Liver (tissue), 9 donors: ENCODE results near the gene SKIL. TPM values are rescaled to one million over a fixed set of nuclear protein-coding genes. Genes with fewer than 3 reads are reported as not detected.

Experiments used
- DNase-seq: peaks from one replicate; pipeline ENCODE4 v3.0.0-alpha.2; 2017; ENCODE audit warnings: low spot score
- H3K27ac ChIP-seq, 2 donors: one replicate each; pipeline ENCODE4 v1.7.0; 2013; ENCODE audit warnings: inconsistent platforms in 2 of 2, low read length in 2 of 2, control low read depth in 1 of 2, low read depth in 1 of 2, mild to moderate bottlenecking in 1 of 2
- H3K27me3 ChIP-seq, 4 donors: one replicate each; pipeline versions ENCODE4 v1.6.1 to v1.7.0; 2013; ENCODE audit warnings: low read length in 3 of 4, inconsistent platforms in 1 of 4, mild to moderate bottlenecking in 1 of 4, moderate library complexity in 1 of 4; ENCODE audit not compliant: control insufficient read depth in 4 of 4, insufficient read depth in 4 of 4
- H3K36me3 ChIP-seq, 4 donors: one replicate each; pipeline versions ENCODE4 v1.6.1 to v1.7.0; 2013; ENCODE audit warnings: low read length in 3 of 4, mild to moderate bottlenecking in 3 of 4, low read depth in 1 of 4, moderate library complexity in 1 of 4; ENCODE audit not compliant: control insufficient read depth in 4 of 4, insufficient read depth in 3 of 4
- H3K4me1 ChIP-seq, 4 donors: one replicate each; pipeline versions ENCODE4 v1.6.1 to v1.7.0; 2013; ENCODE audit warnings: low read length in 3 of 4, mild to moderate bottlenecking in 3 of 4, moderate library complexity in 1 of 4; ENCODE audit not compliant: control insufficient read depth in 4 of 4, insufficient read depth in 4 of 4
- H3K4me3 ChIP-seq, 3 donors: one replicate each; pipeline versions ENCODE4 v1.6.1 to v1.7.0; 2013; ENCODE audit warnings: low read length in 3 of 3, control low read depth in 1 of 3, low read depth in 1 of 3, mild to moderate bottlenecking in 1 of 3
- H3K9ac ChIP-seq, 2 donors: one replicate each; pipeline ENCODE4 v1.7.0; 2013; ENCODE audit warnings: low read length in 2 of 2, mild to moderate bottlenecking in 2 of 2, moderate library complexity in 2 of 2, control low read depth in 1 of 2, low read depth in 1 of 2
- H3K9me3 ChIP-seq, 4 donors: one replicate each; pipeline versions ENCODE4 v1.6.1 to v1.7.0; 2013; ENCODE audit warnings: low read length in 3 of 4; ENCODE audit not compliant: control insufficient read depth in 4 of 4
- EGR1 ChIP-seq, 2 donors: IDR thresholded peaks; 2 replicates each; pipeline ENCODE4 v1.6.1; 2016 to 2018; ENCODE audit warnings: antibody characterized with exemption in 2 of 2, low read depth in 2 of 2
- FOXA1 ChIP-seq: IDR thresholded peaks from 2 replicates; pipeline ENCODE4 v1.6.1; 2016; ENCODE audit warnings: antibody characterized with exemption
- FOXA2 ChIP-seq: IDR thresholded peaks from 2 replicates; pipeline ENCODE4 v1.6.1; 2016; ENCODE audit warnings: antibody characterized with exemption
- GABPA ChIP-seq, 2 donors: IDR thresholded peaks in 1 of 2; conservative IDR thresholded peaks in 1 of 2; 2 replicates each; pipeline ENCODE4 v1.6.1; 2016; ENCODE audit warnings: antibody characterized with exemption in 2 of 2, mild to moderate bottlenecking in 1 of 2, moderate library complexity in 1 of 2
- HNF4A ChIP-seq, 2 donors: conservative IDR thresholded peaks; 2 replicates each; pipeline ENCODE4 v1.6.1; 2016; ENCODE audit warnings: antibody characterized with exemption in 2 of 2, mild to moderate bottlenecking in 2 of 2
- HNF4G ChIP-seq: IDR thresholded peaks from 2 replicates; pipeline ENCODE4 v1.6.1; 2016; ENCODE audit warnings: antibody characterized with exemption
- JUND ChIP-seq, 2 donors: IDR thresholded peaks; 2 replicates each; pipeline ENCODE4 v1.6.1; 2016; ENCODE audit warnings: antibody characterized with exemption in 2 of 2
- NR2F2 ChIP-seq: IDR thresholded peaks from 2 replicates; pipeline ENCODE4 v1.6.1; 2016; ENCODE audit warnings: antibody characterized with exemption
- RAD21 ChIP-seq, 2 donors: IDR thresholded peaks; 2 replicates each; pipeline ENCODE4 v1.6.1; 2016; ENCODE audit warnings: antibody characterized with exemption in 2 of 2, mild to moderate bottlenecking in 2 of 2
- RXRA ChIP-seq, 2 donors: IDR thresholded peaks; 2 replicates each; pipeline ENCODE4 v1.6.1; 2017 to 2018; ENCODE audit warnings: antibody characterized with exemption in 2 of 2, mild to moderate bottlenecking in 1 of 2
- SP1 ChIP-seq: IDR thresholded peaks from 2 replicates; pipeline ENCODE4 v1.6.1; 2018; ENCODE audit warnings: antibody characterized with exemption, mild to moderate bottlenecking
- TAF1 ChIP-seq: conservative IDR thresholded peaks from 2 replicates; pipeline ENCODE4 v1.6.1; 2016; ENCODE audit warnings: antibody characterized with exemption, mild to moderate bottlenecking
- YY1 ChIP-seq: IDR thresholded peaks from 2 replicates; pipeline ENCODE4 v1.6.1; 2016; ENCODE audit warnings: antibody characterized with exemption, mild to moderate bottlenecking
- WGBS: extraction: QIAGEN DNeasy Blood & Tissue Kit; methylation state at CpG from one replicate; pipeline ENCODE4 v1.1.7; 2013; 5-methylcytosine and 5-hydroxymethylcytosine counted together
- polyA plus RNA-seq, 2 donors: library from polyadenylated mRNA; stranded (reverse) in 1 of 2; unstranded in 1 of 2; fragments of 200-250 nt in 1 of 2; fragments of >200 nt in 1 of 2; fragmentation: Nextera tagmentation in 1 of 2; extraction: Ambion mirVana in 1 of 2; gene quantifications; one replicate each; pipeline versions ENCODE4 v1.2.1 to v1.2.3, GENCODE V29; 2013 to 2015
- total RNA-seq, 2 donors: library from RNA; depleted of rRNA; stranded (reverse); fragments of >200 nt; gene quantifications; one replicate each; pipeline ENCODE4 v1.2.3, GENCODE V29; 2014
- TF ChIP-seq, protein P1 (sequence below): IDR thresholded peaks from 2 replicates; pipeline ENCODE4 v1.6.1; 2016; ENCODE audit warnings: antibody characterized with exemption
- TF ChIP-seq, protein P2 (sequence below): fragments of 150-350 bp; IDR thresholded peaks from 2 replicates; pipeline ENCODE4 v1.5.1; 2017; ENCODE audit warnings: improper control_type of control experiment, low read depth, low read length; ENCODE audit not compliant: missing input control
- TF ChIP-seq, protein P3 (sequence below): IDR thresholded peaks from 2 replicates; pipeline ENCODE4 v1.6.1; 2016; ENCODE audit warnings: antibody characterized with exemption
- TF ChIP-seq, protein P4 (sequence below): IDR thresholded peaks from 2 replicates; pipeline ENCODE4 v1.6.1; 2016; ENCODE audit warnings: antibody characterized with exemption, mild to moderate bottlenecking
- TF ChIP-seq, protein P5 (sequence below): IDR thresholded peaks from 2 replicates; pipeline ENCODE4 v1.6.1; 2016; ENCODE audit warnings: antibody characterized with exemption
- donor health status: healthy.
- donor health status: healthy.
- donor health status: healthy.
- donor health status: healthy.
- donor health status: healthy.

SKIL gene
- total and polyA plus RNA-seq, 4 donors, result 2.5 to 43.2 (median 14.2) TPM

DNA sequence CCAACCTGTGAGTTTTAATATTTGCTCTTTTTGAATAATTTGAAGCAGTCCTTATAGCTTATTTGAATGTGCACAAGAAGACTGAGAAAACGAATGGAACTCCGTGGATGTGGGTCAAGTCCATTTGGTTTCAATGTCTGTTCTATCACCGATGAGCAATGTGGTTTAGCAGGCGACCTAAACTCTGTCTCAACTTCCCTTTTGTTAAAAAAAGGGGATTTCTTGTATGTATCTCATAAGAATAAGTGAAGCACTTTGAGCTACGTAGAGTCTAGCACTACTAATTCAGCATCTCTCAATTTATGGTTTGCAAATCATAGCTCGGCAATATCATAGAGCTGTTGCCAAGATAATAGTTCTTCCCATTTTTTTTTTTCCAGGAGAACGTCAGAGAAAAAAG, 4.6 kb upstream of the SKIL start:
- Histone ChIP-seq H3K4me1 (peaks cover 9 to 47% (median 37%) of the 10 kb centered on the region in 4 donors), H3K27me3 (no peaks in the 10 kb centered on the region), H3K9me3 (no peaks in the 10 kb centered on the region), H3K27ac (no peak overlapping the region), H3K36me3 (no peaks in the 10 kb centered on the region), H3K4me3 (no peak overlapping the region), H3K9ac (no peak overlapping the region)
- 83% methylated on average over 7 of the region's 7 CpGs for WGBS
- TF ChIP-seq RAD21 (IDR thresholded peaks at IDR 0.05), result no peak
- no peak for TF ChIP-seq GABPA (IDR thresholded peaks at IDR 0.05 in 1 of 2, conservative IDR thresholded peaks at IDR 0.05 in 1 of 2)
- no peak for TF ChIP-seq JUND (IDR thresholded peaks at IDR 0.05)
- TF ChIP-seq TAF1, result no peak
- no peak for TF ChIP-seq SP1
- TF ChIP-seq, protein P1, sequence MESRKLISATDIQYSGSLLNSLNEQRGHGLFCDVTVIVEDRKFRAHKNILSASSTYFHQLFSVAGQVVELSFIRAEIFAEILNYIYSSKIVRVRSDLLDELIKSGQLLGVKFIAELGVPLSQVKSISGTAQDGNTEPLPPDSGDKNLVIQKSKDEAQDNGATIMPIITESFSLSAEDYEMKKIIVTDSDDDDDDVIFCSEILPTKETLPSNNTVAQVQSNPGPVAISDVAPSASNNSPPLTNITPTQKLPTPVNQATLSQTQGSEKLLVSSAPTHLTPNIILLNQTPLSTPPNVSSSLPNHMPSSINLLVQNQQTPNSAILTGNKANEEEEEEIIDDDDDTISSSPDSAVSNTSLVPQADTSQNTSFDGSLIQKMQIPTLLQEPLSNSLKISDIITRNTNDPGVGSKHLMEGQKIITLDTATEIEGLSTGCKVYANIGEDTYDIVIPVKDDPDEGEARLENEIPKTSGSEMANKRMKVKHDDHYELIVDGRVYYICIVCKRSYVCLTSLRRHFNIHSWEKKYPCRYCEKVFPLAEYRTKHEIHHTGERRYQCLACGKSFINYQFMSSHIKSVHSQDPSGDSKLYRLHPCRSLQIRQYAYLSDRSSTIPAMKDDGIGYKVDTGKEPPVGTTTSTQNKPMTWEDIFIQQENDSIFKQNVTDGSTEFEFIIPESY, result no peak
- no peak for TF ChIP-seq EGR1 (IDR thresholded peaks at IDR 0.05; ENCODE audit: low read depth in 2 of 2)
- TF ChIP-seq, protein P2, sequence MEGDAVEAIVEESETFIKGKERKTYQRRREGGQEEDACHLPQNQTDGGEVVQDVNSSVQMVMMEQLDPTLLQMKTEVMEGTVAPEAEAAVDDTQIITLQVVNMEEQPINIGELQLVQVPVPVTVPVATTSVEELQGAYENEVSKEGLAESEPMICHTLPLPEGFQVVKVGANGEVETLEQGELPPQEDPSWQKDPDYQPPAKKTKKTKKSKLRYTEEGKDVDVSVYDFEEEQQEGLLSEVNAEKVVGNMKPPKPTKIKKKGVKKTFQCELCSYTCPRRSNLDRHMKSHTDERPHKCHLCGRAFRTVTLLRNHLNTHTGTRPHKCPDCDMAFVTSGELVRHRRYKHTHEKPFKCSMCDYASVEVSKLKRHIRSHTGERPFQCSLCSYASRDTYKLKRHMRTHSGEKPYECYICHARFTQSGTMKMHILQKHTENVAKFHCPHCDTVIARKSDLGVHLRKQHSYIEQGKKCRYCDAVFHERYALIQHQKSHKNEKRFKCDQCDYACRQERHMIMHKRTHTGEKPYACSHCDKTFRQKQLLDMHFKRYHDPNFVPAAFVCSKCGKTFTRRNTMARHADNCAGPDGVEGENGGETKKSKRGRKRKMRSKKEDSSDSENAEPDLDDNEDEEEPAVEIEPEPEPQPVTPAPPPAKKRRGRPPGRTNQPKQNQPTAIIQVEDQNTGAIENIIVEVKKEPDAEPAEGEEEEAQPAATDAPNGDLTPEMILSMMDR, result no peak
- TF ChIP-seq, protein P3, sequence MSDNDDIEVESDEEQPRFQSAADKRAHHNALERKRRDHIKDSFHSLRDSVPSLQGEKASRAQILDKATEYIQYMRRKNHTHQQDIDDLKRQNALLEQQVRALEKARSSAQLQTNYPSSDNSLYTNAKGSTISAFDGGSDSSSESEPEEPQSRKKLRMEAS, result no peak
- TF ChIP-seq, protein P4, sequence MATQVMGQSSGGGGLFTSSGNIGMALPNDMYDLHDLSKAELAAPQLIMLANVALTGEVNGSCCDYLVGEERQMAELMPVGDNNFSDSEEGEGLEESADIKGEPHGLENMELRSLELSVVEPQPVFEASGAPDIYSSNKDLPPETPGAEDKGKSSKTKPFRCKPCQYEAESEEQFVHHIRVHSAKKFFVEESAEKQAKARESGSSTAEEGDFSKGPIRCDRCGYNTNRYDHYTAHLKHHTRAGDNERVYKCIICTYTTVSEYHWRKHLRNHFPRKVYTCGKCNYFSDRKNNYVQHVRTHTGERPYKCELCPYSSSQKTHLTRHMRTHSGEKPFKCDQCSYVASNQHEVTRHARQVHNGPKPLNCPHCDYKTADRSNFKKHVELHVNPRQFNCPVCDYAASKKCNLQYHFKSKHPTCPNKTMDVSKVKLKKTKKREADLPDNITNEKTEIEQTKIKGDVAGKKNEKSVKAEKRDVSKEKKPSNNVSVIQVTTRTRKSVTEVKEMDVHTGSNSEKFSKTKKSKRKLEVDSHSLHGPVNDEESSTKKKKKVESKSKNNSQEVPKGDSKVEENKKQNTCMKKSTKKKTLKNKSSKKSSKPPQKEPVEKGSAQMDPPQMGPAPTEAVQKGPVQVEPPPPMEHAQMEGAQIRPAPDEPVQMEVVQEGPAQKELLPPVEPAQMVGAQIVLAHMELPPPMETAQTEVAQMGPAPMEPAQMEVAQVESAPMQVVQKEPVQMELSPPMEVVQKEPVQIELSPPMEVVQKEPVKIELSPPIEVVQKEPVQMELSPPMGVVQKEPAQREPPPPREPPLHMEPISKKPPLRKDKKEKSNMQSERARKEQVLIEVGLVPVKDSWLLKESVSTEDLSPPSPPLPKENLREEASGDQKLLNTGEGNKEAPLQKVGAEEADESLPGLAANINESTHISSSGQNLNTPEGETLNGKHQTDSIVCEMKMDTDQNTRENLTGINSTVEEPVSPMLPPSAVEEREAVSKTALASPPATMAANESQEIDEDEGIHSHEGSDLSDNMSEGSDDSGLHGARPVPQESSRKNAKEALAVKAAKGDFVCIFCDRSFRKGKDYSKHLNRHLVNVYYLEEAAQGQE, result no peak
- no peak for TF ChIP-seq FOXA1
- TF ChIP-seq, protein P5, sequence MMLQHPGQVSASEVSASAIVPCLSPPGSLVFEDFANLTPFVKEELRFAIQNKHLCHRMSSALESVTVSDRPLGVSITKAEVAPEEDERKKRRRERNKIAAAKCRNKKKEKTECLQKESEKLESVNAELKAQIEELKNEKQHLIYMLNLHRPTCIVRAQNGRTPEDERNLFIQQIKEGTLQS, result no peak
- TF ChIP-seq HNF4G, result no peak
- no peak for TF ChIP-seq HNF4A (conservative IDR thresholded peaks at IDR 0.05)
- no peak for TF ChIP-seq YY1
- DNase-seq, result no peak

DNA sequence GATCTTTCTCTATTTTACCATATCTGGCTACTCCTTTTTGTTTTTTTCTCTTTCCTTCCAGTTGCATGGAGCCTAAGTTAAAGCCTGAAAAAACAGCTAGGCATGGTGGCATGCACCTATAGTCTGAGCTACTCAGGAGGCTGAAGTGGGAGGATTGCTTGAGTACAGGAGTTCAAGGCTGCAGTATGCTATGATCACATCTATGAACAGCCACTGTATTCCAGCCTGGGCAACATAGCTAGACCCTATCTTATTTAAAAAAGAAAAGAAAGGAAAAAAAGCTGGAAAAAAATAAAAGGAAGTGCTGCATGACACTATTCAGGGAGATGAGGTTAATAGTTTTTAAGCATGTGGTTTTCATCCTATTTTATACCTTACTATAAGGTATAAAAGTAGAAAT, 4.0 kb upstream of the SKIL start:
- Histone ChIP-seq H3K4me1 (peaks cover 9 to 44% (median 37%) of the 10 kb centered on the region in 4 donors), H3K9me3 (no peaks in the 10 kb centered on the region), H3K36me3 (no peaks in the 10 kb centered on the region), H3K27me3 (no peaks in the 10 kb centered on the region), H3K4me3 (no peak overlapping the region), H3K9ac (no peak overlapping the region), H3K27ac (no peak overlapping the region)
- no peak for TF ChIP-seq YY1
- no peak for TF ChIP-seq EGR1 (IDR thresholded peaks at IDR 0.05; ENCODE audit: low read depth in 2 of 2)
- no peak for TF ChIP-seq GABPA (IDR thresholded peaks at IDR 0.05 in 1 of 2, conservative IDR thresholded peaks at IDR 0.05 in 1 of 2)
- no peak for TF ChIP-seq HNF4G
- TF ChIP-seq NR2F2, result no peak
- TF ChIP-seq HNF4A (conservative IDR thresholded peaks at IDR 0.05), result no peak
- no peak for TF ChIP-seq JUND (IDR thresholded peaks at IDR 0.05)
- TF ChIP-seq RAD21 (IDR thresholded peaks at IDR 0.05), result no peak
- no peak for TF ChIP-seq FOXA2
- TF ChIP-seq, protein P3, result no peak
- TF ChIP-seq, protein P1, result no peak
- TF ChIP-seq SP1, result no peak
- TF ChIP-seq RXRA (IDR thresholded peaks at IDR 0.05), result no peak
- TF ChIP-seq FOXA1, result no peak
- no peak for DNase-seq
